GM19468 (cell line): Measurements from ENCODE around the gene IFNA4.
"Not testable (repeated sequence)": the region's sequence is repeated elsewhere in the genome, so short reads cannot be mapped to it uniquely, and the experiment has no call there.

ENCODE experiments used
- ATAC-seq: cut with Tn5 transposase; IDR thresholded peaks from one replicate; pipeline ENCODE4 v1.9.1; 2021; ENCODE audit warnings: mild to moderate bottlenecking, moderate library complexity, moderate number of reproducible peaks; ENCODE audit not compliant: unreplicated experiment; ENCODE audit errors: extremely low read depth

IFNA4 gene

GRCh38 chr9:21187487-21187886 is at the start of gene IFNA4:
TSS of gene IFNA4 (minus strand) at chr9:21187587. CDS start at chr9:21187531, 56 bp downstream.
- not testable (repeated sequence) for ATAC-seq

DNA sequence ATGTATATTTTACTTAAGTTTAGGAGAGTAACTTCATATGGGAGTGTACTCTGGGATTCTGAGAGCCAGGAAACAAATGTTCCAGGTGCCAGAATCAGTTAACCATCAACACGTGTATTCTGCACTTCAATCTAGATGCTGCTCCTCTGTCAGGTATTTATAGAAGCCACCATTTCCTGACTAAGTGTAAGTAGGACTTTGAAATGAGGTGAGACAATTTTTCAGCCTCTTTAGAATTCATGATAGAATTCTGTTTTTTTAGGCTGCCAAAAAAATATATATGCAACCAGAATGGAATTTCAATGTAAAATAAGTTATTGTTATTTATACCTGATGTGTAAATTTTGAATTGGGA is 49.0 kb upstream of the IFNA4 start:
- ATAC-seq, result not testable (repeated sequence)

GRCh38 chr9:21235468-21236359 is 48.3 kb upstream of the IFNA4 start:
- peak; percentile 61 for ATAC-seq

DNA sequence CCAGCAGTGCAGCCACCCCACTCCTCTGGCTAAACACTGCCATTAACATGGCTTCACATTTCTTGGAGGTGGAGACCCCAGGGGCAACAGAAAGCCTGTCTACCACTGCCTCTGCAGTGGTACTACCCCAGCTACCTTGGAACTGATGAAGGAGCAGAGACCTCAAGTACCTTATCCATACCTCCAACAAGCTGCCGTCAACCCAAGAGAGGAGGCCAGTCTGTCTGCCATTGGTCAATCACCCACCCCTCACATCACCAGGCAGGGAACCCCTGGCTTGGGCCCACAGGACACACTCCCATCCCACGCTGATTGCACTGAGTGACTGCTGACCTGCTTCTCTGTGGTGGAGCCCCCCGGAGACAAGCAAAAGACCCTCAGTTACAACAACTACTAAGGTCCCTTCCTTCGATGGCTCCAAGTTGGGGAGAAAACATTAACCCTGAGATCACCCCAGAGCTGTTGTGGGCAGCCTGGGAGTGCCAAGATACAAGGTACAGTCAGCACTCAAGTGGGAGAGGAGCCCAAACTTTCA is 46.8 kb upstream of the IFNA4 start:
- no peak for ATAC-seq

- no peak for ATAC-seq
These were observed 45.9 kb upstream of the IFNA4 start for GRCh38 chr9:21233258-21233657.

- ATAC-seq, result no peak
These were observed 40.7 kb upstream of the IFNA4 start, which contains the start of gene IFNA17 for GRCh38 chr9:21228122-21228521. TSS of gene IFNA17 (minus strand) at chr9:21228222. CDS start at chr9:21228173, 49 bp downstream.

DNA sequence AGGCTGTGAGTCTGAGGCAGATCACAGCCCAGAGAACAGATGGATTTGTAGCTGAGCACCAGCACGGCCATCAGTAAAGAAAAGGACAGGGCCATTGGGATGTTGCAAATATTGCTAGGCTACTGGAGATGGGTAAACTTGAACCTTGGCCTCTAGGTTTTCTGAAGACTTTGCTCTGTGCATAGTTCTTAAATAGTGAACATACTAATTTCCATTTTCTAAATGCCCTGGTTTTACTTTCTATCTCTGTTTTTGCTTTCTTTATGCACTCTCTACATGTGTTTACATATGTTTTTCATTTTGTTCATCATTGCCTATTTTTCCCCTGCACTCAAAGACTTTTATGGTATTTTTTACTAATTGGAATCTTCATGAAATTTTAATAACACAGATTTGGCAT is 29.8 kb upstream of the IFNA4 start, which contains the start of gene IFNA16:
TSS of gene IFNA16 (minus strand) at position 101 of the 400 bp plus-strand sequence. CDS start at position 95, 6 bp downstream.
- not testable (repeated sequence) for ATAC-seq

DNA sequence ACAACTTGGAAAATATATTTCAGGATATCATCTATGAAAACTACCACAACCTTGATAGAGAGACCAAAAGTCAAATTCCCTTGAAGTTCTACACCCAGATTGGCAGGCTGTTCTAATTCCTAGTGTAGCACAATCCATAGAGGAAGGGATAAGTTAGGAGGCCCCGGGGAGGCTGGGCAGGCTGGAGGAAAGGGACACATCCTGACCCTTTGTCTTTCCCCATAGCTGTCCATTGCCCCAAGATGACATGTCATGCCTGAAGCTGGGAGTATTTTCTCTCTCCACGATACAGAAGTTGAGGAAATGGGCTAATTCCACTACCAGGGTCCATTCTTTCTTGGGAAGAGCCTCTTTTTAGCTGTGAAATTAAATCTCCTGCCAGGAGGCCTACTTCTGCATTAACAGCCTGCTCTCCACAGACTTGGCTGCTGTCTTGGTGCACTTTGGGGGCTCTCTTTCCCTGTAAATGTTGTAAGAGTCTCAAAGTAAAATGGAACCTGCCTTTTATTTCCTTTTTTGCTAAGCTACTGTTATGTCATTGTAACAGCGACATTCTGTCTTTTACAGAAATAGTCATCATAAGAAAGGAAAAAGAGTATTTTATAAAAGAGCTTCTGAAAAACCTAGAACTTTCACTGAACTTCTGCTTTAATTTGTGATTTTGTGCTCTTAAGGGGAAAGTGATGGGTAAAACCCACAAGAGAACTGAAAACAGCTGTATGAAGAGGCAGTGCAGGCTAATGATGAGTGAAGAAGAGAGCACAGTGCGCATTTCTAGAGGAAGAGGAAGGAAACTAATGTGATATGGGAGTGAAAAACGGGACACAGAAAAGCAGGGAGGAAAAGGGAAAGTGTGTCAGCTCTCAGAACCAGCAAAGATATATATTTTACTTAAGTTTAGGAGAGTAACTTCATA is 26.3 kb upstream of the IFNA4 start:
- peak; percentile 43 for ATAC-seq

GRCh38 chr9:21212160-21212559 is 24.8 kb upstream of the IFNA4 start:
- ATAC-seq, result not testable (repeated sequence)

GRCh38 chr9:21210782-21211181 is 23.4 kb upstream of the IFNA4 start:
- ATAC-seq, result not testable (repeated sequence)

DNA sequence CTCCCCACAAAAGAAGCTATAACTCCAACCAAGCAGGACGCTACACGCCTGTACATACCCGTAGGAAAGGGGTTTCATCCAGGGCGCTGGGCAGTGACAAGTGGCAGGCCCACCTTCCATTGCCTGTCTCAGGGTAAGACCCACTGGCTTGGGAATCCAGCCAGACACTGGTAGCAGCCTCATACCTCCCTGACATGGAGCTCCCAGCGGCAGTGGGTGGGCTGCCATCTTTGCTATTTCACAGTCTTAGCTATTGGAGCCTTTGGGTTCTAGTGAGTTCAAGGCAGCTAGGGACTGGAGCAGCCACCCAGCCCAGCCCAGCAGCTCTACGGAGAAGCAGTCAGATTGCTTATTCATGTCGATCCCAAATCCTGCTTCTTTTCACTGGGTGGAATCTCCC is 22.9 kb upstream of the IFNA4 start:
- ATAC-seq, result no peak

- not testable (repeated sequence) for ATAC-seq
These were observed 19.7 kb upstream of the IFNA4 start, which contains the start of gene IFNA10 for GRCh38 chr9:21207043-21207442. TSS of gene IFNA10 (minus strand) at chr9:21207143. CDS start at chr9:21207097, 46 bp downstream.

GRCh38 chr9:21205204-21205603 is 17.8 kb upstream of the IFNA4 start:
- no peak for ATAC-seq

GRCh38 chr9:21202105-21202504 is 14.7 kb upstream of the IFNA4 start, which contains the start of gene IFNA7:
TSS of gene IFNA7 (minus strand) at chr9:21202205. CDS start at chr9:21202165, 40 bp downstream.
- not testable (repeated sequence) for ATAC-seq

GRCh38 chr9:21194867-21195776 is 7.7 kb upstream of the IFNA4 start:
- ATAC-seq, result peak; percentile 62

- peak; percentile 53 for ATAC-seq
These were observed 4.3 kb downstream of the IFNA4 start for GRCh38 chr9:21182810-21183736.

DNA sequence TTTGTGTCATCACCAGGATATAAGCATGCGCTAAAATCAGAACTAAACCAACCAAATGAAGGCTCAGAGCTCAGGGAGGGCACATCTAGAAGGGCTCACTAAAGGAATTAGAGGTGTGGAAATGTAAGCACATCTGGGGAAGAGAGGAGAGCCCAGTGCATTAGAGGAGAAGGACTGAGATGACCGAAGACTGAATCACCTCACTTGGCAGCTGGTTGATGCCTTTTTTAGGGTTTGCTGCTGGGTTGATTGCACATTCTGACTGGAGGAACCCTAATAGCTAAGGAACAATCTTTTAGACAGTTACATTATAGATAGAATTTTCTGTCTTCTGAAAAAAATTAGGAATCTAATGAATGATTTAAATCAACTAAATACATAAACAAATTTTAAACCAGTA is 12.7 kb downstream of the IFNA4 start:
- ATAC-seq, result no peak

DNA sequence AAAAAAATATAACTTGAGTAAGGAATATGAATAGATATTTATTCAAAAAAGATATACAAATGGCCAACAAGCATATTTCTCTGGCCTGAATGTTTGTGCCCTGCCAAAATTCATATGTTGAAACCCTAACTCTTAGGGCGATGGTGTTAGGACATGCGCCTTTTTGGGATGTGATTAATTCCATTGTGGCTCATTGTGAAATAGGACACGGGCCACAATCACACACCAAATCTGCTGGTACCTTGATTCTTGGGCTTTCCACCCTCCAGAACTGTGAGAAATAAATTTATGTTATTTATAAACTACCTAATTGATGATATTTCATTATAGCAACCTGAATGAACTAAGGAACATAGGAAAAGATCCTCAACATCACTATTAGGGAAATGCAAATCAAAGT is 15.2 kb downstream of the IFNA4 start:
- ATAC-seq, result no peak
